ENCODE results near the gene LGI1.
A peak's percentile ranks its signal among the peaks of the same experiment; 100 is the strongest.
"Not testable (repeated sequence)": the region's sequence is repeated elsewhere in the genome, so short reads cannot be mapped to it uniquely, and the experiment has no call there.

The LGI1 gene

DNA sequence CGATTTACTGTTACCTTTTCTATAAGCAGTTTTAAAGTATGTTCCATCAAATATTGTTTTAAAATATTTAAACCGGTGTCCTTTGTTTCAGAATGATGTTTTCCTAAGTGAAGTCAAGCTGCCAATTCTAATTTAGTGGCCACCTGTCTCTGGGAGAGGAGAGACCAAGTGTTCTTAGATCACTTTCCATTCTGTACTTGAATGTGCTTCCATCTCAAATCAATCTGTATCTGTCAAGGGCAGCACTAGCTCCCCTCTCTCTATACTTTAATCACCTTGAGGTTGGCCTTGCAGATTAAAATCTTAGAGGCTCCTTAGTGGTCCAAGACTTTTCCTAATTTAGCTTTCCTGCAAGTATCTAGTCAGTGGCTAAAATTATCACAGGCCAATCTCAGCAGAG is 49.6 kb downstream of the LGI1 start:
- Mint-ChIP-seq H3K4me1 (no peaks in the 10 kb centered on the region), H3K27me3 (peaks cover 10% of the 10 kb centered on the region), H3K36me3 (no peaks in the 10 kb centered on the region), H3K9me3 (no peaks in the 10 kb centered on the region), H3K4me3 (no peak overlapping the region), H3K27ac (no peak overlapping the region)
- no peak for DNase-seq
- CTCF ChIA-PET: interaction anchor here (1.0 kb wide), 1 partner anchor 9 kb away, joined by 5 read pairs; no protein-coding TSS in a partner anchor

GRCh38 chr10:93812659-93813338 is 55.1 kb downstream of the LGI1 start:
- CTCF ChIA-PET: interaction anchor here (1.0 kb wide), 1 partner anchor 34 kb away, joined by 3 read pairs; no protein-coding TSS in a partner anchor
- H3K27me3 Mint-ChIP-seq: peaks cover 18% of the 10 kb centered on the region
- no peaks in the 10 kb centered on the region for H3K9me3 Mint-ChIP-seq
- H3K4me3 Mint-ChIP-seq: no peak overlapping the region
- no peaks in the 10 kb centered on the region for H3K36me3 Mint-ChIP-seq
- H3K27ac Mint-ChIP-seq: no peak overlapping the region
- H3K4me1 Mint-ChIP-seq: no peaks in the 10 kb centered on the region
- no peak for DNase-seq

DNA sequence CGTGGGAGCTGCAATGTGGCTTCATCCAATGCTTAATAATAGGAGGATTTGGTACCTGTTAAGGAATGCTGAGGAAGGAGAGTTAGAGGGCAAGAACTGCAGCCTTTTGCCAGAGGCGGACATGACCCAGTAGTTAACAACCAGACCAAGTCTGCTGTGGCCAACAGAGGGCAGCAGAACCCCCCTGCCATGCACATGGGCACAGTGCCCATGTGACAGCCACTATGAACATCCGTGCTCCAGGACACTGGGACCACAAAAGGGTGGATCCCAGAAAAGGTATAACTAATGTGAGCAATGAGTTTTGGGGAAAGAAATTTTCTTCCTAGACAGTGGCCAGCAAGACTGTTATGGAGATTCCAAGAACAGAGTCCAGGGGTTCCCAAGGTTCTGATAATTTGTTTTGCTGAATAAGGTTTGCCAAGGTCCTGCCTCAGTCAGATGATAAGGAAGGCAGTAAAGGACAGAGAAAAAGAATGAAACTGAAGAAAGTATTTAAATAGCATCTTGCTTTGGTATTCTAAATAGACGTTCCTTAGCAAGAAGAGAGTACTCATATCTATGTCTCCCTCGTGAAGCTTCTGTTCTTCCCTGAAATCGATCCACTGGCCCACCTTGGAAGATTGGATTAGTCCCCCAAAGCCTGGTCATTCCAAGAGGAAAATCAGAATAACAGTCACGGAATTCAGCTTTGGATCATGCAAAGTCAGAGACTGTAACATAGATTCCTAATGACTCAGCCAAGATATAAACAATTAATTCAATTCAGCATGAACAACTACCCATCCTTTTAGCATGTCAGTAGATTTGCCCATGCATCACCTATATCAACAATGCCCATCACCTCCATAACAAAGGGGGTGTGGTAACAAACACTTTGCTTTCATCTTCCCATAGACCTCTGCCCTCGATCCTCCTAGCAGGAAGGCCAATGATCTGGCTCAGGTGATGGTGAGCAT is 56.0 kb downstream of the LGI1 start:
- Mint-ChIP-seq H3K4me3 (no peak overlapping the region), H3K27ac (no peak overlapping the region), H3K36me3 (no peaks in the 10 kb centered on the region), H3K4me1 (no peaks in the 10 kb centered on the region), H3K9me3 (no peaks in the 10 kb centered on the region), H3K27me3 (peaks cover 21% of the 10 kb centered on the region)
- CTCF ChIA-PET: interaction anchor here (0.7 to 1.1 kb wide), 4 partner anchors 35 to 506 kb away, joined by 3 read pairs; partner anchors contain the start of gene FRA10AC1
- DNase-seq: peak; percentile 61

DNA sequence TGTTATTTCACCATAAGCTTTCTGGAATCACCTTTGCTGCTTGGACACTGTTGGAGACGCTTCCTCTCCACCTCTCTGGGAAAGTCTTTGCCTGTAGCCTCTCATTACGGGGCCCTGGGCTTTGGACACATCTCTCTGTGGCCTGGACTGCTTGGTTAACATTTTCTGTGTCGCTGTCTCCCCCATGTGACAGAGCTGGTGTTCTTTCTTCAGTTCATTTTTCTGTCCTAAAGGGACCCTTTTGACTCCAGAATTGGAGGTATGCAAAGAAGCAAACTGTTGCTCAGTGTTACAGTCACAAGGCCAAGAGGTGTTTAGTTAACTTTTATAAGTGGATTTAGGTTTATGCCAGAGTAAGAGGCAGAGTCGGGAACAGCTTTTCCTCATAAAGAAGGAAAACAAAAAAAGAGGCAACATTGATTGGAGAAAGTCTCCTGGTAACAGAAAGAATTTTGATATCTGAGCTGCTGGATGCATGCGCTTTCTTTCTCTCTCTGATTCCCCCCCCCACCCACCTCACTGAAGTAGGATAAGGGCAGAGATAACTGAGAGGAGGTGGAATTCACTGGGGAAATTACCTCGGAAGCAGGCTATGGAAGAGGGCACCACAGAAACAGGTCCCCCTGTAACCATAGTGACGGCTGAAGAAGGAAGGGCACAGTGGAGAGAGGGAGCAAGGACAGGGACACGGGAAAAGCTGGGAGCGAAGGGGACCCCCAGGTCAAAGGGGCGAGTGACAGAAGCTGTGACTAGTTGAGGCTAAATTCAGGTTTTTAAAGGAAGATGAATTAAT is 57.8 kb downstream of the LGI1 start:
- CTCF ChIA-PET: interaction anchor here (1.0 to 1.9 kb wide), 12 partner anchors 8 to 505 kb away, joined by 3 to 22 read pairs (median 4); partner anchors contain the start of gene FRA10AC1
- H3K4me1 Mint-ChIP-seq: no peaks in the 10 kb centered on the region
- no peak for DNase-seq
- H3K27ac Mint-ChIP-seq: no peak overlapping the region
- no peaks in the 10 kb centered on the region for H3K36me3 Mint-ChIP-seq
- H3K27me3 Mint-ChIP-seq: peaks cover 21% of the 10 kb centered on the region
- H3K4me3 Mint-ChIP-seq: no peak overlapping the region
- no peaks in the 10 kb centered on the region for H3K9me3 Mint-ChIP-seq

DNA sequence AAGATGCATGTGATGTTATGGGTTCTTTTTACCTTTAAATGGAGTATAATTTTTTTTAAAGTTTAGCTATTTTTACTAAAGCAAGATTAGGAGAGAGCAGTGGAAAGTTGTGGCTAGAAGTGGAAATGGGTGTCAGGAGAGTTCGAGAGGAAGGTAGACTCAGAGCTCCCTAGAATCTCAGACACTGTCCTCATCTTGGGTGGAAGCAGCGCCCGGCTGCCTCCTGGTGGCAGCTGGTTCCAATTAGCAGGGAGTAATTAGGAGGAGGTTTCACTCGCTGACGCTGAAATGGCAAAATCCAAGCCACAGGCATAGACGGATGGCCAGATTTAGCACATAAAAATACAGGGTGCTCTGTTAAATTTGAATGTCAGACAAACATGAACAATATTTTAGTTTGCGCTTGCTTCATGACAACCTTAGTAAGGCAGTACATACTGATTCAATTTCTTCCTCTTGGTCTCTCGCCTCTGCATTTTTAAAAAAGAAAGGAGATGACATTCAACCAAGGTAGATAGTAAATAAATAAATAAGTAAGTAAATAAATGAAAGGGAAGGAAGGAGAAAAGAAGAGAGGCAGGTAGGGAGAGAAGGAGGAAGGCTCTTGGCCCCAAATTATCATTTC is 58.5 kb downstream of the LGI1 start:
- no peaks in the 10 kb centered on the region for H3K4me1 Mint-ChIP-seq

DNA sequence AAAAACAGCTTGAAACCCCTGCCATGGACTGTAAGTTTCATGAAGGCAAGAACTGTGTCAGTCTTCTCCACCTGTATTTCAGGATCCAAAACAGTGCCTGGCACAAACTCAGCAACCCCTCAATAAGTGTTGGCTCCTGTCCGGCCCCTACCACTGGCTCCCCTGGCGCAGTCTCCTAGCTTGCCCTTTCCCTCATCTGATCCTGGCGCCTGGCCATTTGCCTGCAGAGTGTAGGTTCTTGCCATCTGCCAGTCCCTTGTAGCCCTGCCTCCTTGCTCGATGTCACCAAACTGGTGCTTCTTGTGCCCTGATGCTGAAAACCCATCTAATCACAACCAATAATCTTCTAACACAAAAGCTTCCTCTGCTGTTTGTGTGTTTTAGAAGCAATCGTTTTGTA is 60.4 kb downstream of the LGI1 start:
- no peaks in the 10 kb centered on the region for H3K36me3 Mint-ChIP-seq
- H3K4me1 Mint-ChIP-seq: no peaks in the 10 kb centered on the region
- no peaks in the 10 kb centered on the region for H3K9me3 Mint-ChIP-seq
- CTCF ChIA-PET: interaction anchor here (1.0 to 1.3 kb wide), 2 partner anchors 9 to 66 kb away, joined by 3 read pairs; no protein-coding TSS in a partner anchor
- H3K4me3 Mint-ChIP-seq: no peak overlapping the region
- no peak overlapping the region for H3K27ac Mint-ChIP-seq
- peaks cover 21% of the 10 kb centered on the region for H3K27me3 Mint-ChIP-seq
- no peak for DNase-seq

More for the DNA sequence above, 58.5 kb downstream of the LGI1 start:
- Mint-ChIP-seq H3K27ac (no peak overlapping the region), H3K9me3 (no peaks in the 10 kb centered on the region), H3K4me3 (no peak overlapping the region), H3K27me3 (peaks cover 21% of the 10 kb centered on the region), H3K36me3 (no peaks in the 10 kb centered on the region)
- CTCF ChIA-PET: interaction anchor here (1.0 to 1.9 kb wide), 11 partner anchors 8 to 273 kb away, joined by 3 to 22 read pairs (median 4); partner anchors contain the start of gene FRA10AC1
- peak; percentile 42 for DNase-seq

- H3K36me3 Mint-ChIP-seq: no peaks in the 10 kb centered on the region
- H3K27ac Mint-ChIP-seq: no peak overlapping the region
- no peak overlapping the region for H3K4me3 Mint-ChIP-seq
- peaks cover 21% of the 10 kb centered on the region for H3K27me3 Mint-ChIP-seq
- H3K4me1 Mint-ChIP-seq: no peaks in the 10 kb centered on the region
- no peak for DNase-seq
- H3K9me3 Mint-ChIP-seq: no peaks in the 10 kb centered on the region
- CTCF ChIA-PET: interaction anchor here (1.5 kb wide), 1 partner anchor 102 kb away, joined by 4 read pairs; no protein-coding TSS in a partner anchor
Measured at GRCh38 chr10:93819520-93819919, 61.8 kb downstream of the LGI1 start.

- no peaks in the 10 kb centered on the region for H3K36me3 Mint-ChIP-seq
- no peak overlapping the region for H3K4me3 Mint-ChIP-seq
- H3K9me3 Mint-ChIP-seq: no peaks in the 10 kb centered on the region
- peaks cover 21% of the 10 kb centered on the region for H3K27me3 Mint-ChIP-seq
- DNase-seq: no peak
- H3K27ac Mint-ChIP-seq: no peak overlapping the region
- CTCF ChIA-PET: no interaction called here
- H3K4me1 Mint-ChIP-seq: no peaks in the 10 kb centered on the region
Measured at GRCh38 chr10:93820434-93820833, 62.7 kb downstream of the LGI1 start.

DNA sequence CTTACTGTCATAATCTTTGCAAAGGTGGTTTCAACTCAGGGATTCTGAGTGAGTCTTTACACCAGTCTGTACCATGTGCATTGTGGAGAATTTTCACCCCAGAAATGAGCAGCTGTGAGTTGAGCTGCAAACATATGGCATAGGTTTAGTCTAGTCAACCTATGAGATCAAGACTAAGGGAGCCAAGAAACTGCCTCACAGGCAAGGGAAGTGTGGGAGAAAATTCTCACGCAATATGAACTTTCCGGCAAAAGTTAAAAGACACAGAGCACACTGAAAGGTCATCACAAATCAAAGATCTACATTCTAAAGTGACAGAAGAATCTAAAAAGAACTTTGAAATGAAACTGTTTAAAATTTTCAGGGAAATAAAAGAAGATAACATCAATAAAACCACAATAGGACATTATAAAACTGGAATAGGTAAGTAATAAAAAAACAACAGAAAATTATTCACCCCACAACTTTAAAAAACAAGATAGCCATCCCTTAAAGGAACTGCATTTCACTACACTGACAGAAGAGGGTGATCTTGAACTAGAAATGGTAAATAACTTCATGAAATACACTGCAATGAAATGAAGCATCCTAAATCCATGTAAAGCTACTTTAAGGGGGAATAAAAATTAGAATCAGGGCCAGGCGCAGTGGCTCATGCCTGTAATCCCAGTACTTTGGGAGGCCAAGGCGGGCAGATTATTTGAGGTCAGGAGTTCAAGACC is 63.5 kb downstream of the LGI1 start:
- Mint-ChIP-seq H3K4me1 (no peaks in the 10 kb centered on the region), H3K36me3 (no peaks in the 10 kb centered on the region), H3K9me3 (no peaks in the 10 kb centered on the region), H3K27ac (no peak overlapping the region), H3K27me3 (peaks cover 16% of the 10 kb centered on the region), H3K4me3 (no peak overlapping the region)
- DNase-seq: no peak
- CTCF ChIA-PET: interaction anchor here (1.0 kb wide), 1 partner anchor 499 kb away, joined by 3 read pairs; no protein-coding TSS in a partner anchor

DNA sequence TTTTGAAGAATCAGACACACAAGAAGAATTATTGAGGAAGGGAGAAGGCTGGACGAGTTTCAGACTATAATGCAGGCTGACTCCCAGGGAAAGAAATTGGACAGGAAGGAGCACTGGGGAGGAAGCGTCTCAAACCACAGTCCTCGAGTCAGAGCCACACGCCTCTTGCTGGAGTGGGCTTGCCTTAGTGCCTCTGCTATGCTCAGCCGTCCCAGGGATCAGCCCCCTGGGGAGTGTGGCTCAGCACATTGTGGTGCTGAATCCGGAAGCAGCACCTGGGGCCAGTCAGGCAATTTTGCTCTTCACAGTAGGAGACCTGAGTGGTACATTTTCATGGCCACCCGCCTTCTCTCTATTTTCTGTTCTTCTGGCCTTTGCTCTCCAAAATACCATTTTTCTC is 68.6 kb downstream of the LGI1 start:
- CTCF ChIA-PET: no interaction called here
- no peak overlapping the region for H3K4me3 Mint-ChIP-seq
- DNase-seq: no peak
- H3K4me1 Mint-ChIP-seq: no peaks in the 10 kb centered on the region
- no peaks in the 10 kb centered on the region for H3K9me3 Mint-ChIP-seq
- peaks cover 12% of the 10 kb centered on the region for H3K27me3 Mint-ChIP-seq
- no peak overlapping the region for H3K27ac Mint-ChIP-seq
- no peaks in the 10 kb centered on the region for H3K36me3 Mint-ChIP-seq

- H3K36me3 Mint-ChIP-seq: no peaks in the 10 kb centered on the region
- H3K27me3 Mint-ChIP-seq: peaks cover 12% of the 10 kb centered on the region
- no peak overlapping the region for H3K27ac Mint-ChIP-seq
- DNase-seq: no peak
- CTCF ChIA-PET: interaction anchor here (1.0 kb wide), 1 partner anchor 9 kb away, joined by 3 read pairs; no protein-coding TSS in a partner anchor
- no peaks in the 10 kb centered on the region for H3K9me3 Mint-ChIP-seq
- no peaks in the 10 kb centered on the region for H3K4me1 Mint-ChIP-seq
- no peak overlapping the region for H3K4me3 Mint-ChIP-seq
Measured at GRCh38 chr10:93827056-93827804, 69.5 kb downstream of the LGI1 start.

- H3K27me3 Mint-ChIP-seq: peaks cover 12% of the 10 kb centered on the region
- H3K9me3 Mint-ChIP-seq, CTCF ChIA-PET, H3K27ac Mint-ChIP-seq, H3K4me1 Mint-ChIP-seq, H3K36me3 Mint-ChIP-seq, DNase-seq, H3K4me3 Mint-ChIP-seq: not testable (repeated sequence)
Measured at GRCh38 chr10:93831065-93831464, 73.3 kb downstream of the LGI1 start.
